Measurements from ENCODE around the gene AUTS2.

Gene AUTS2

GRCh38 chr7:69832356-69832755, 234.1 kb downstream of the AUTS2 start:
- Histone ChIP-seq H3K27me3 (ENCODE audit: low read depth, low read length) (no peaks in the 10 kb centered on the region), H3K9me3 (ENCODE audit: control insufficient read depth in 1 of 2, low read length in 2 of 2) (no peaks in the 10 kb centered on the region), H3K4me1 (ENCODE audit: control insufficient read depth in 1 of 2, insufficient read depth in 2 of 2, low read length in 2 of 2) (no peaks in the 10 kb centered on the region), H3K27ac (ENCODE audit: low read length) (no peak overlapping the region), H3K4me3 (ENCODE audit: low read depth in 1 of 2, low read length in 2 of 2) (no peak overlapping the region), H3K36me3 (ENCODE audit: control insufficient read depth in 1 of 2, insufficient read depth in 2 of 2, low read length in 2 of 2) (no peaks in the 10 kb centered on the region)

GRCh38 chr7:69833964-69834363, 235.7 kb downstream of the AUTS2 start:
- Histone ChIP-seq H3K9me3 (ENCODE audit: control insufficient read depth in 1 of 2, low read length in 2 of 2) (no peaks in the 10 kb centered on the region), H3K27ac (ENCODE audit: low read length) (no peak overlapping the region), H3K4me3 (ENCODE audit: low read depth in 1 of 2, low read length in 2 of 2) (no peak overlapping the region), H3K27me3 (ENCODE audit: low read depth, low read length) (no peaks in the 10 kb centered on the region), H3K36me3 (ENCODE audit: control insufficient read depth in 1 of 2, insufficient read depth in 2 of 2, low read length in 2 of 2) (no peaks in the 10 kb centered on the region), H3K4me1 (ENCODE audit: control insufficient read depth in 1 of 2, insufficient read depth in 2 of 2, low read length in 2 of 2) (no peaks in the 10 kb centered on the region)

DNA sequence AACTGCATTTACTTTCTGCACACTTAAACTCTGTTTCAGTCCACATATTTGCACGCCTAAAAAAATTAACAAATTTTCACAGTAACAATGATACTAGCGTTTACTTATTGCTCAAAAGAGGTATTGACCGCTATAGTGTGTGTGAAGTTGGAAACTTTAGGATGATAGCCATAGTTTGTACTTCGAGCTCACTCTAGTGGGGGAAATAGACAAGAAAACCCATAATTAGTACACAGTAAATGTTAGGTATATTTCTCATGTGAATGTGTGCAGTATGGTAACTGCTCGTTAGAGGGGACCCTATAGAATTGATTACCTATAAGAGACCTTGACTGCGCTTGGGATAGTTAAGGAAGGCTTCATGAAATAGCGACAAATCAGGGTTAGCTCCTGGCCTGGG, 238.4 kb downstream of the AUTS2 start:
- no peak overlapping the region for H3K4me3 ChIP-seq (ENCODE audit: low read depth in 1 of 2, low read length in 2 of 2)
- H3K9me3 ChIP-seq (ENCODE audit: control insufficient read depth in 1 of 2, low read length in 2 of 2): no peaks in the 10 kb centered on the region
- H3K4me1 ChIP-seq (ENCODE audit: control insufficient read depth in 1 of 2, insufficient read depth in 2 of 2, low read length in 2 of 2): no peaks in the 10 kb centered on the region
- no peaks in the 10 kb centered on the region for H3K36me3 ChIP-seq (ENCODE audit: control insufficient read depth in 1 of 2, insufficient read depth in 2 of 2, low read length in 2 of 2)
- H3K27me3 ChIP-seq (ENCODE audit: low read depth, low read length): no peaks in the 10 kb centered on the region
- H3K27ac ChIP-seq (ENCODE audit: low read length): no peak overlapping the region

DNA sequence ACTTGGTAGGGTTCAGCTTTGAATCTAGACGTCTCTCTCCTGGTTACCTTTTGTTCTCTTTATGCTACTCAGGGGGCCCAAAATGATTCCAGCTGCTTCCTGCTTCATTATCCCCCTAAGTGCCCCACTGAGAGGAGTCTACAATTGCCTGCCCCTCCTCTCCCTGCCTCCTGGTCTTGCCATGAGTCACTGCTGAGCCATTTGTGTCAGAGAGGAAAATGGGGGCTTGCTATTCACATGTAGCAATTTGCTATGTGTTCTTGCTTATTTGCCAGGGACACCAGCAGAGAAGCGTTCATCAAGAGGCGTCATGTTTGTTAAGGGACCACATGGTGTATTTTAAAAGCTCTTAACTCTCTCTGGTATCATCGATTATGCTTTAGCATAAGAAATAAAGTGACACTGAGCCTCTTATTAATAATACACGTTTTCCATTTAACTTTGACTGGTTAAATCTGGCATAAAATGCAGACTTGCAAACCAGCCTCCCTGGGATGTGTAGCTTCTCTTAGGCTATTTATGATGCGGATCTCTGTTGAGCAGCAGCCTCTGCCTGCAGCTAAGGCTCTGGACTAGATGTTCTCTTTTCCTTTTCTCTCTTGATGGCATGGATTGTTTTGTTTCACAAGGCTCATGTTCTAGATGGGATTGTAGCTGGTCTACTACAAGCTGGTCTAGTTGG, 239.3 kb downstream of the AUTS2 start:
- Histone ChIP-seq H3K4me3 (ENCODE audit: low read depth in 1 of 2, low read length in 2 of 2) (no peak overlapping the region), H3K27ac (ENCODE audit: low read length) (no peak overlapping the region), H3K4me1 (ENCODE audit: control insufficient read depth in 1 of 2, insufficient read depth in 2 of 2, low read length in 2 of 2) (no peaks in the 10 kb centered on the region), H3K9me3 (ENCODE audit: control insufficient read depth in 1 of 2, low read length in 2 of 2) (no peaks in the 10 kb centered on the region), H3K36me3 (ENCODE audit: control insufficient read depth in 1 of 2, insufficient read depth in 2 of 2, low read length in 2 of 2) (no peaks in the 10 kb centered on the region), H3K27me3 (ENCODE audit: low read depth, low read length) (no peaks in the 10 kb centered on the region)

DNA sequence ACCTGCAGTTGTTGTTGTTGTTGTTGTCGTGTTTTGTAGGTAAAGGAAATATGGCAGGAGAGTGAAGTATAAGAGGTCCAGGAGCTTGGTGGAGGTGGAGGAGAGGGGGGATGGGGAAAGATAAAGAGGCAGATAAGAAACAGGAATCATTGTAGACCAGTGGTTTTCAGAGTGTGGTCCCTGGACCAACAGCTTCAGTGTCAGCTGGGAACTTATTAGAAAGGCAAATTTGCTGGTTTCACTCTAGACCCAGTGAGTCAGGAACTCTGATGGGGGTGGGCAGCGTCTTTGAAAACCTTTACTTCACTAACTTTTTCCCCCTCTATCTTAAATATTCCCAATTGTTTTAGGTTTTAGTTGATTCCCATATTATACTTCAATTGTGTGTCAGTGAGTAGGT, 241.5 kb downstream of the AUTS2 start:
- no peaks in the 10 kb centered on the region for H3K27me3 ChIP-seq (ENCODE audit: low read depth, low read length)
- no peaks in the 10 kb centered on the region for H3K4me1 ChIP-seq (ENCODE audit: control insufficient read depth in 1 of 2, insufficient read depth in 2 of 2, low read length in 2 of 2)
- H3K36me3 ChIP-seq (ENCODE audit: control insufficient read depth in 1 of 2, insufficient read depth in 2 of 2, low read length in 2 of 2): no peaks in the 10 kb centered on the region
- H3K9me3 ChIP-seq (ENCODE audit: control insufficient read depth in 1 of 2, low read length in 2 of 2): no peaks in the 10 kb centered on the region
- H3K4me3 ChIP-seq (ENCODE audit: low read depth in 1 of 2, low read length in 2 of 2): no peak overlapping the region
- H3K27ac ChIP-seq (ENCODE audit: low read length): no peak overlapping the region

DNA sequence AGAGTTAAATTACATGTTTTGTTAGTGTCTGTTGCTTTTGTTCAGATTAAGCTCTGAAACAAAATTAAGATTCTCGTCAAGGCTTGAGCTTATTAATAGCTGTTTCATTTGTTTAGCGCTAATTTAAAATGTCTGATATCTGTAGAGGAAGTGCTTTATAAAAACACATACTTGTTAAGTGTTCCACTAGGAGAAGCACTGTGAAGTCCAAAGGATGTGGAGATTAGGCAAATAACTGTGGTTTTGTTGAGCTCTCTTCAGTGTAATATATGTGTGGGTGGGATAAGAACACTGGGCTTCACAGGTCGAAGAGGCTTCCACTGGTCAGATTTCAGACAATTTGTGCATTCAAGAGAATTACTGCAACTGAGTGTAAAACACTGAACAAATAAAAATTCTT, 242.0 kb downstream of the AUTS2 start:
- no peaks in the 10 kb centered on the region for H3K4me1 ChIP-seq (ENCODE audit: control insufficient read depth in 1 of 2, insufficient read depth in 2 of 2, low read length in 2 of 2)
- no peaks in the 10 kb centered on the region for H3K36me3 ChIP-seq (ENCODE audit: control insufficient read depth in 1 of 2, insufficient read depth in 2 of 2, low read length in 2 of 2)
- no peaks in the 10 kb centered on the region for H3K27me3 ChIP-seq (ENCODE audit: low read depth, low read length)
- no peak overlapping the region for H3K27ac ChIP-seq (ENCODE audit: low read length)
- no peaks in the 10 kb centered on the region for H3K9me3 ChIP-seq (ENCODE audit: control insufficient read depth in 1 of 2, low read length in 2 of 2)
- no peak overlapping the region for H3K4me3 ChIP-seq (ENCODE audit: low read depth in 1 of 2, low read length in 2 of 2)

DNA sequence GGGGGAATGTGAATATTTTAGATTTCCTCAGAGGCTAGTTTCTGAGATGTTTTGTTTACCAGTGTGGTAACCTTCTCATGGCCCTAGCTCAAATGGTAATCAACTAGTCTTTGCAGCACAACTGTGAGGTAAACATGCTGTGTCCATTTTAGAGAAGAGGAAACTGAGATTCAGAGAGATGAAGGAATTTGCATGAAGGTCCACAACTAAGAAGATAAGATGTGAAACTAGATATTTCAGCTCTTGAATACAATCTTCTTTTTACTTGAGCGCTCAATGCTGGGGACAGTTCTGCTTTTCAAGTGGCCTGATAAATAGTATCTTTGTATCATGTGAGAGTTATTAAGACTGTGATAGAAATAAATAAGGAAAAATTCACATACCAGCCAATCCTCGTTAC, 245.4 kb downstream of the AUTS2 start:
- no peaks in the 10 kb centered on the region for H3K36me3 ChIP-seq (ENCODE audit: control insufficient read depth in 1 of 2, insufficient read depth in 2 of 2, low read length in 2 of 2)
- H3K4me1 ChIP-seq (ENCODE audit: control insufficient read depth in 1 of 2, insufficient read depth in 2 of 2, low read length in 2 of 2): no peaks in the 10 kb centered on the region
- H3K9me3 ChIP-seq (ENCODE audit: control insufficient read depth in 1 of 2, low read length in 2 of 2): no peaks in the 10 kb centered on the region
- H3K27me3 ChIP-seq (ENCODE audit: low read depth, low read length): no peaks in the 10 kb centered on the region
- no peak overlapping the region for H3K27ac ChIP-seq (ENCODE audit: low read length)
- no peak overlapping the region for H3K4me3 ChIP-seq (ENCODE audit: low read depth in 1 of 2, low read length in 2 of 2)

DNA sequence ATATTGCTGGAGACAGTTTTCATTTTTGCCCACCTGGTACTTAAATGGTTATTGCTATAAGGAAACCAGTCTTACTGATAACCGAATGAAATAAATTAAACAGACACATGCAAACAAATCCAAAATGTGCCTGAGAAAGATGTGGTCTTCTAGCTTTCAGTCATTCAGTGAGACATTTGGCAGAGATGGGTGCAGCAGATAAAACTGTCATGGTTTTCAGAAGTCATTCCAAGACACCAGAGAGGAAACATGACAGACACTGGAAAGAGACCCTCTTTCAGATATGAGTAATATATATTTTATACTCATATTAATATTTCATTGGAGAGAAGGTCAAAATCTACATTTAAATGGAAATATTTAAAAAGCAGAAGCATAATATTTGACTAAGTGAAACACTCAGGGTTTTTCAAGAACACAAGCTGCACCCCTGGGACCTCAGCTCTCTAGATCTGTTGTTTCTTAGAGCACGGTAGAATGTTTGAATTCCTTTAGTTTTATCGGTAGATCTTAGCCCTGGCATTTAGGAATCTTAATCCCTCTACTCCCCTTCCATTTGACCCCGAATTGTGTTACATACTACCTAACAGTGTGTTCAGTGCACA, 246.1 kb downstream of the AUTS2 start:
- H3K36me3 ChIP-seq (ENCODE audit: control insufficient read depth in 1 of 2, insufficient read depth in 2 of 2, low read length in 2 of 2): no peaks in the 10 kb centered on the region
- no peaks in the 10 kb centered on the region for H3K9me3 ChIP-seq (ENCODE audit: control insufficient read depth in 1 of 2, low read length in 2 of 2)
- H3K27ac ChIP-seq (ENCODE audit: low read length): no peak overlapping the region
- H3K4me3 ChIP-seq (ENCODE audit: low read depth in 1 of 2, low read length in 2 of 2): no peak overlapping the region
- no peaks in the 10 kb centered on the region for H3K27me3 ChIP-seq (ENCODE audit: low read depth, low read length)
- H3K4me1 ChIP-seq (ENCODE audit: control insufficient read depth in 1 of 2, insufficient read depth in 2 of 2, low read length in 2 of 2): no peaks in the 10 kb centered on the region

- H3K4me1 ChIP-seq (ENCODE audit: control insufficient read depth in 1 of 2, insufficient read depth in 2 of 2, low read length in 2 of 2): no peaks in the 10 kb centered on the region
- no peaks in the 10 kb centered on the region for H3K36me3 ChIP-seq (ENCODE audit: control insufficient read depth in 1 of 2, insufficient read depth in 2 of 2, low read length in 2 of 2)
- H3K9me3 ChIP-seq (ENCODE audit: control insufficient read depth in 1 of 2, low read length in 2 of 2): no peaks in the 10 kb centered on the region
- H3K27me3 ChIP-seq (ENCODE audit: low read depth, low read length): no peaks in the 10 kb centered on the region
- H3K4me3 ChIP-seq (ENCODE audit: low read depth in 1 of 2, low read length in 2 of 2): no peak overlapping the region
- no peak overlapping the region for H3K27ac ChIP-seq (ENCODE audit: low read length)
These were observed 247.6 kb downstream of the AUTS2 start for GRCh38 chr7:69845721-69846495.

- no peaks in the 10 kb centered on the region for H3K9me3 ChIP-seq (ENCODE audit: control insufficient read depth in 1 of 2, low read length in 2 of 2)
- no peak overlapping the region for H3K27ac ChIP-seq (ENCODE audit: low read length)
- no peaks in the 10 kb centered on the region for H3K27me3 ChIP-seq (ENCODE audit: low read depth, low read length)
- no peaks in the 10 kb centered on the region for H3K36me3 ChIP-seq (ENCODE audit: control insufficient read depth in 1 of 2, insufficient read depth in 2 of 2, low read length in 2 of 2)
- no peaks in the 10 kb centered on the region for H3K4me1 ChIP-seq (ENCODE audit: control insufficient read depth in 1 of 2, insufficient read depth in 2 of 2, low read length in 2 of 2)
- no peak overlapping the region for H3K4me3 ChIP-seq (ENCODE audit: low read depth in 1 of 2, low read length in 2 of 2)
These were observed 249.8 kb downstream of the AUTS2 start for GRCh38 chr7:69847921-69848612.

DNA sequence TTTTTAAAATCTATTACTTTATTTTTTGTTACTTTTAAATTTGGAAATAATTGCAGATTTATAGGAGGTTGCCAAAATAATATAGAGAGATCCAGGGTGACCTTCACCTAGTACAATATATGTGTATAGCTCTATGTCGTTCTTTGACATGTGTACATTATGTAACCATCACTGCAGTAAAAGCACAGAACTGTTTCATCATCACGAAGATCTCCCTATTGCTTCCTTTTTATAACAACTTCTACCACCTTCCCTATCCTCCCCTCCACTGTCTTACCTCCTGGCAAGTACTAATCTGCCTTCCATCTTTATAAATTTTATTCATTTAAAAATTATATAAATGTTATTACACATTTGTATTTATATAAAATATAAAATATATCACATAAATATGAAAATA, 251.0 kb downstream of the AUTS2 start:
- no peaks in the 10 kb centered on the region for H3K27me3 ChIP-seq (ENCODE audit: low read depth, low read length)

More for the DNA sequence above, 251.0 kb downstream of the AUTS2 start:
- Histone ChIP-seq H3K4me3 (ENCODE audit: low read depth in 1 of 2, low read length in 2 of 2) (no peak overlapping the region), H3K27ac (ENCODE audit: low read length) (no peak overlapping the region), H3K4me1 (ENCODE audit: control insufficient read depth in 1 of 2, insufficient read depth in 2 of 2, low read length in 2 of 2) (no peaks in the 10 kb centered on the region), H3K36me3 (ENCODE audit: control insufficient read depth in 1 of 2, insufficient read depth in 2 of 2, low read length in 2 of 2) (no peaks in the 10 kb centered on the region), H3K9me3 (ENCODE audit: control insufficient read depth in 1 of 2, low read length in 2 of 2) (no peaks in the 10 kb centered on the region)

All from muscle layer of duodenum (tissue), 2 donors.